Osteocyte (in vitro differentiated cells): ENCODE measurements around the gene ZNF691. TPM values are rescaled to one million over a fixed set of nuclear protein-coding genes. Genes with fewer than 3 reads are reported as not detected.

Experiments used
- DNase-seq: peaks from one replicate; pipeline ENCODE4 v3.0.0; 2021; ENCODE audit warnings: mixed read lengths; ENCODE audit not compliant: unreplicated experiment; ENCODE audit errors: extremely low spot score
- H3K27ac Mint-ChIP-seq: one replicate; pipeline ENCODE4 v1.8.0; 2021; ENCODE audit warnings: mild to moderate bottlenecking, mixed read lengths; ENCODE audit not compliant: unreplicated experiment
- H3K27me3 Mint-ChIP-seq: one replicate; pipeline ENCODE4 v1.8.0; 2021; ENCODE audit warnings: mixed read lengths; ENCODE audit not compliant: unreplicated experiment
- H3K36me3 Mint-ChIP-seq: one replicate; pipeline ENCODE4 v1.8.0; 2021; ENCODE audit warnings: mixed read lengths; ENCODE audit not compliant: unreplicated experiment
- H3K4me1 Mint-ChIP-seq: one replicate; pipeline ENCODE4 v1.8.0; 2021; ENCODE audit warnings: mixed read lengths; ENCODE audit not compliant: unreplicated experiment
- H3K4me3 Mint-ChIP-seq: one replicate; pipeline ENCODE4 v1.8.0; 2021; ENCODE audit warnings: mild to moderate bottlenecking, moderate library complexity, mixed read lengths; ENCODE audit not compliant: unreplicated experiment
- H3K9me3 Mint-ChIP-seq: one replicate; pipeline ENCODE4 v1.8.0; 2021; ENCODE audit warnings: mixed read lengths; ENCODE audit not compliant: unreplicated experiment
- long read RNA-seq: library from polyadenylated mRNA; unstranded; transcript quantifications from one replicate; pipeline ENCODE4 v2.0.0, GENCODE V29; 2021
- total RNA-seq: library from RNA; stranded (reverse); gene quantifications from 2 replicates; pipeline ENCODE4 v1.2.1, GENCODE V29; 2021
- TF ChIP-seq, protein P1 (sequence below): fragments of 200-600 bp; sonication (generic); IDR thresholded peaks from 2 replicates; pipeline ENCODE4 v1.5.0; 2021; ENCODE audit warnings: antibody characterized with exemption, mild to moderate bottlenecking, moderate library complexity

ZNF691 gene, protein sequence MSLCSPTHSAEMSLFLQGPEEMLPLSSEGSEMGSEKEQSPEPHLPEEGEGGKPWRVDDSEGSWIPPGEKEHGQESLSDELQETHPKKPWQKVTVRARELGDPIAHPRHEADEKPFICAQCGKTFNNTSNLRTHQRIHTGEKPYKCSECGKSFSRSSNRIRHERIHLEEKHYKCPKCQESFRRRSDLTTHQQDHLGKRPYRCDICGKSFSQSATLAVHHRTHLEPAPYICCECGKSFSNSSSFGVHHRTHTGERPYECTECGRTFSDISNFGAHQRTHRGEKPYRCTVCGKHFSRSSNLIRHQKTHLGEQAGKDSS
- total RNA-seq, result 8.7 and 10.7 TPM in 2 replicates
- long read RNA-seq, transcript ZNF691-201 (4 exons, 1,910 nt), result major isoform, 20 of 59 reads
- long read RNA-seq, transcript ZNF691-206 (2 exons, 1,577 nt), result major isoform, 20 of 59 reads
- long read RNA-seq, transcript ZNF691-205 (3 exons, 1,683 nt), result minor isoform, 8 of 59 reads
- long read RNA-seq, partial matches to known transcripts, result 2 of 59 reads
- long read RNA-seq, other reads (novel, unspliced or antisense), result 8 of 59 reads

DNA sequence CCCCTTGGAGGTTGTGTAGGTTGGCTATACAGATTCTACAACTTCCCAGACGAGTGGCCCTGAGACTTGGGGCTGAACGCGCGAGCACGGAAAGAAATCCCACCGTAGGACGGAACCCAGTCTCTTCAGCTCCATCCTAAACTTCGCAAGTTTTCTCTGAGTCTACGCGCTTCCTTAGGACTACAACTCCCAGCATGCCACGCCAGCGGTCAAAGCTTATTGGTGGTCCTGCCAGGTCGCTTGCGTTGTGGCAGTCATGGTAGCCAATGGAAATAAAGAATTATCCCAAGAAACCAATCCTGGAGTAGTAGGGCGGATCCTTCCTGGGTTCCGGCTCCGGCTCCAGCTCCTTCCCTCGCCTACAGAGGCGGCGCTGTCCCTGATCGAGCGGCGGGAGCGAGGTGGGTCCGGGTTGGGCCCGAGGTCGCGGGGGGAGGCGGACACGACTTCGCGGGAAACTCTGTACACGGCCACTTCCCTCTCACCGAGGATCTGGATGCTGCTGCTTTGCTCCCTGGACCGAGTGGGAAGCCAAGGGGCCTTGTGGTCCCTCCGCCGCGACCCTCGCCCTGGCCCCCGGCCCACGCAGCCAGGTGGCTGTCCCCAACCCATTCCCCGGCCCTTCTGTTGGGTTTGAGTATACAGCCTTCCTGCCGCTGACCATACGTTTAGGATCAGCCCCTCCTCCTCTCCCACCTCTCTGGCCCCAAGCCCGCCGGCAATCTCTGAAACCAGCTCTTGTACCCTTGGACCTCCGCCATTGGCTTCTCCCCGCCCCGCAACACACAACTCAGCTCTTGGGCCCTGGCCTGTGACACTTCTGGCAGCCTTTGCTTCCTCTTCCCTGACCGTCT lies at the start of gene ZNF691:
Gene ZNF691, plus strand, starts transcription at position 357 of the 854 bp plus-strand sequence. CDS start 3,046 bp downstream, outside the sequence.
- DNase-seq, result peak; percentile 97
- Mint-ChIP-seq H3K4me1 (peaks cover 18% of the 10 kb centered on the region), H3K9me3 (no peaks in the 10 kb centered on the region), H3K27ac (peak within 1 kb of the TSS; percentile 75), H3K27me3 (no peaks in the 10 kb centered on the region), H3K36me3 (peaks cover 33% of the 10 kb centered on the region), H3K4me3 (peak within 1 kb of the TSS; percentile 93)
- TF ChIP-seq, protein P1, sequence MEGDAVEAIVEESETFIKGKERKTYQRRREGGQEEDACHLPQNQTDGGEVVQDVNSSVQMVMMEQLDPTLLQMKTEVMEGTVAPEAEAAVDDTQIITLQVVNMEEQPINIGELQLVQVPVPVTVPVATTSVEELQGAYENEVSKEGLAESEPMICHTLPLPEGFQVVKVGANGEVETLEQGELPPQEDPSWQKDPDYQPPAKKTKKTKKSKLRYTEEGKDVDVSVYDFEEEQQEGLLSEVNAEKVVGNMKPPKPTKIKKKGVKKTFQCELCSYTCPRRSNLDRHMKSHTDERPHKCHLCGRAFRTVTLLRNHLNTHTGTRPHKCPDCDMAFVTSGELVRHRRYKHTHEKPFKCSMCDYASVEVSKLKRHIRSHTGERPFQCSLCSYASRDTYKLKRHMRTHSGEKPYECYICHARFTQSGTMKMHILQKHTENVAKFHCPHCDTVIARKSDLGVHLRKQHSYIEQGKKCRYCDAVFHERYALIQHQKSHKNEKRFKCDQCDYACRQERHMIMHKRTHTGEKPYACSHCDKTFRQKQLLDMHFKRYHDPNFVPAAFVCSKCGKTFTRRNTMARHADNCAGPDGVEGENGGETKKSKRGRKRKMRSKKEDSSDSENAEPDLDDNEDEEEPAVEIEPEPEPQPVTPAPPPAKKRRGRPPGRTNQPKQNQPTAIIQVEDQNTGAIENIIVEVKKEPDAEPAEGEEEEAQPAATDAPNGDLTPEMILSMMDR, result peak; percentile 64

DNA sequence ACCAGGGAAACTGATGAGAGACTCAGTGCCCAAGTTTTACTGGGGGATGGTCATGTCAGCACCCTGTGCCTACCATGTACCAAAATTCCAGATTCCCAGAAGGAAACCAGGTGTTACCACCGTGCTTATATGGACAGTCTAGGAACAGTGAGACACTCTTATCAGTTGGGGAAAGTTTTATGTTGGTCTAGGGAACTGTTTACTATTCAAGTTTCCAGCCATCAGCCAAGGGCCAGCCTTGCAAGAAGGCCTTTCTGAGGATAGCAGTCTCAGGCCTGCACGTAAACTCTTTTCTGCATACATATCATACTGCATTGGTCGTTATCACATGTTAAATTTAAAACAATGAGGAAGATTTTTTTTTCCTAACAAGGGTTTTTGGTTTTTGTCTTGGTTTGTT lies 49.0 kb upstream of the ZNF691 start:
- TF ChIP-seq, protein P1, result no peak
- H3K27me3 Mint-ChIP-seq, result no peaks in the 10 kb centered on the region
- H3K27ac Mint-ChIP-seq, result no peak overlapping the region
- H3K4me1 Mint-ChIP-seq, result no peaks in the 10 kb centered on the region
- no peaks in the 10 kb centered on the region for H3K9me3 Mint-ChIP-seq
- no peaks in the 10 kb centered on the region for H3K36me3 Mint-ChIP-seq
- no peak for DNase-seq
- no peak overlapping the region for H3K4me3 Mint-ChIP-seq

DNA sequence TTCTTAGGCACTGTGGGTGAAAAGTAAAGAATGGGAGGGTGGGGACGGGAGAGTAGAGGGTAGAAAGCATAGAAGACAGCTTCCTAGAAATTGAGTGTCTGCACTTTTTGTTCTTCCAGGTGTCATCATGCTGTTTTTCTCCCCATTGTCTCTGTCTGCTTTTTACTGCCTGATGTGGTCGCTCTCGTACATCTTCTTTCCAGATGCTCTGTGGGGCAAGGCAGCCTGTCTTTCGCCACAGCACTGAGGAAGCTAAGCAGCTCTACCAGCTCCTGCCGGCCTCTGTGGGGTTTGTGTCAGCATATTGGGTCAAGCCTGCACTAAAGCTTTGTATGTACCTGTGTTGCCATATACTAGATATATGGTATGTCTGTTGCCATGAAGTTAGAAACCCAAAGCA lies 48.4 kb upstream of the ZNF691 start:
- H3K9me3 Mint-ChIP-seq, result no peaks in the 10 kb centered on the region
- TF ChIP-seq, protein P1, result no peak
- H3K27ac Mint-ChIP-seq, result no peak overlapping the region
- H3K4me1 Mint-ChIP-seq, result no peaks in the 10 kb centered on the region
- no peaks in the 10 kb centered on the region for H3K27me3 Mint-ChIP-seq
- no peaks in the 10 kb centered on the region for H3K36me3 Mint-ChIP-seq
- no peak for DNase-seq
- no peak overlapping the region for H3K4me3 Mint-ChIP-seq

DNA sequence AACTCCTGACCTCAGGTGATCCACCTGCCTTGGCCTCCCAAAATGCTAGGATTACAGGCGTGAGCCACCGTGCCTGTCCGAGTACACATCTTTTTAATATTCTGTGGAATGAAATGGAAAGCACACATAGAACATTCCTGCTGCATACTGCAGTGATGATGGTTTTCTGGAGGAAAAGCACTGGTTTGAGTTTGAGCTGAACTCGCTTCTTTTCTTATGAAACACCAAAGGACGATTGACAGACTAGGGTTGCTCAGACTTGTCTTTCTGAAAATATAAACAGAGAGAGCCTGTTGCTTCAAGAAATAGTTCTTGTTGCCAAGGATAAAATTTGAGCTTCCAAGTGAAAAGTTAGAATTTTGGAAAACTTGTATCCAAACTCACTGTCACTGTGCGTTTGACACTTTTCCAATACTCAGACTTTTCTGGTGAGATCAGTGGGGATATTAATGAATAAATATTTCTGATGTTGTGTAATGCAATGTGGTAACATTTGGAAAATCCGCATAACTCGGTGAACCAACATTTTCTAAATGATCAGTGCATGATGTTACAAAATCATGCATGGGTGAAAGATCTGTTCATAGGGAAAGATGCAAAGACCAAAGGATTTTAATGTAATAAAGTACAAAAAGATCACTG lies 44.5 kb upstream of the ZNF691 start:
- no peak overlapping the region for H3K4me3 Mint-ChIP-seq
- H3K36me3 Mint-ChIP-seq, result peaks cover 23% of the 10 kb centered on the region
- no peaks in the 10 kb centered on the region for H3K27me3 Mint-ChIP-seq
- TF ChIP-seq, protein P1, result no peak
- H3K4me1 Mint-ChIP-seq, result no peaks in the 10 kb centered on the region
- no peak overlapping the region for H3K27ac Mint-ChIP-seq
- H3K9me3 Mint-ChIP-seq, result no peaks in the 10 kb centered on the region
- no peak for DNase-seq
